Measurements from ENCODE around the gene KLF7. TPM values are rescaled to one million over a fixed set of nuclear protein-coding genes. Genes with fewer than 3 reads are reported as not detected.

Gene KLF7
- total and polyA plus RNA-seq, 4 donors, result 5.8 to 90.9 (median 40.4) TPM

- Histone ChIP-seq H3K4me1 (ENCODE audit: control insufficient read depth in 1 of 2, insufficient read depth in 2 of 2, low read length in 2 of 2) (no peaks in the 10 kb centered on the region), H3K4me3 (ENCODE audit: low read length in 2 of 2) (no peak overlapping the region), H3K9me3 (ENCODE audit: control insufficient read depth, low read length) (no peaks in the 10 kb centered on the region), H3K27ac (ENCODE audit: low read depth in 1 of 2, low read length in 2 of 2) (no peak overlapping the region), H3K36me3 (ENCODE audit: control insufficient read depth in 1 of 2, insufficient read depth in 2 of 2, low read length in 1 of 2) (no peaks in the 10 kb centered on the region), H3K27me3 (ENCODE audit: control insufficient read depth in 1 of 2, insufficient read depth in 2 of 2, low read length in 1 of 2) (no peaks in the 10 kb centered on the region)
- ATAC-seq (ENCODE audit: low FRiP score), result no peak
- no peak for DNase-seq
- intact Hi-C loops (cut with DNase I), result no loop called here
Measured at GRCh38 chr2:207180741-207181140, 15.0 kb upstream of the KLF7 start.

DNA sequence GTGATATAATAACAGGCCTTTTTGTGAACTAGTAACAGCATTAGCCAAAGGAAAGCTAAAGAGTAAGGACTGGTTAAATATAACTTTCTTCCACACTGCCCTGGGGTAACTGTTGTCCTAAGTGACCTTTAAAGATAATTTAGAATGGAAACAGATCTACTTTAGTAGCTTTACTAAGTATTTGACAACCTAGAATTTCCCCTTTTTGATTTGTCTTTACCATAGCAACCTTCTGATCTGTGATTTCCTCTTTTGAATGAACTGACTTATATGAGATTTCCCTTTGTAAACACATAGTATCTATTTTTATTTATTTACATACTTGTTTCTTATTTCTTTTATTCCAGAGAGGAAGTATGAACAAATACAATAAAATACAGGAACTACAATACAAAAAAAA is 10.5 kb upstream of the KLF7 start:
- Histone ChIP-seq H3K9me3 (ENCODE audit: control insufficient read depth, low read length) (no peaks in the 10 kb centered on the region), H3K27me3 (ENCODE audit: control insufficient read depth in 1 of 2, insufficient read depth in 2 of 2, low read length in 1 of 2) (no peaks in the 10 kb centered on the region), H3K36me3 (ENCODE audit: control insufficient read depth in 1 of 2, insufficient read depth in 2 of 2, low read length in 1 of 2) (no peaks in the 10 kb centered on the region), H3K4me1 (ENCODE audit: control insufficient read depth in 1 of 2, insufficient read depth in 2 of 2, low read length in 2 of 2) (no peaks in the 10 kb centered on the region), H3K4me3 (ENCODE audit: low read length in 2 of 2) (no peak overlapping the region), H3K27ac (ENCODE audit: low read depth in 1 of 2, low read length in 2 of 2) (no peak overlapping the region)
- intact Hi-C loops (cut with DNase I), result no loop called here
- ATAC-seq (ENCODE audit: low FRiP score) (no peak), DNase-seq (no peak)

DNA sequence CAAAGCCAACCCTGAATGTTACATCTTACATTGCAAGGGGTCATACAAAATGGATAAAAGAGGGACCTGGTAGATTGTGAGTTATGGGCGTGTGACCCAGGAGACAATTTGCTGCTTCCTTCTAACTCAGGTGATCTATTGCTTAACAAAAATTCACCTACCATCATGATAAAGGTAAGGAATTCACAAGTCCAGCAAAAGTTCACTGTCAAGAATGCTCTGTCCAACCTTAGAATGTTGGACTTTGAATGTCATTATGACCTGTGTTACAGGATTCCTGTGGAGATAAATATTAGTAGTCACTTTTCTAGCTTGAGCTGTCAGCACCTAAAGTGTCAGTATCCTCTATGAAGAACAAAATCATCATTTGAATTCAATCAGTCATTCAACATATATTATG is 7.9 kb upstream of the KLF7 start:
- WGBS, 2 donors, result 94 to 96% methylated on average over 1 of the region's 1 CpG
- H3K27me3 ChIP-seq (ENCODE audit: control insufficient read depth in 1 of 2, insufficient read depth in 2 of 2, low read length in 1 of 2), result no peaks in the 10 kb centered on the region
- H3K27ac ChIP-seq (ENCODE audit: low read depth in 1 of 2, low read length in 2 of 2), result no peak overlapping the region
- no peak overlapping the region for H3K4me3 ChIP-seq (ENCODE audit: low read length in 2 of 2)
- H3K9me3 ChIP-seq (ENCODE audit: control insufficient read depth, low read length), result no peaks in the 10 kb centered on the region
- H3K36me3 ChIP-seq (ENCODE audit: control insufficient read depth in 1 of 2, insufficient read depth in 2 of 2, low read length in 1 of 2), result no peaks in the 10 kb centered on the region
- no peaks in the 10 kb centered on the region for H3K4me1 ChIP-seq (ENCODE audit: control insufficient read depth in 1 of 2, insufficient read depth in 2 of 2, low read length in 2 of 2)
- no peak for DNase-seq
- intact Hi-C loops (cut with DNase I), result loop anchor here in 1 of 2 donors (2.0 kb wide), 1 partner anchor 13 kb away; no protein-coding TSS in a partner anchor
- no peak for ATAC-seq (ENCODE audit: low FRiP score)

GRCh38 chr2:207167099-207167923 is 1.6 kb upstream of the KLF7 start:
- no peak for DNase-seq

DNA sequence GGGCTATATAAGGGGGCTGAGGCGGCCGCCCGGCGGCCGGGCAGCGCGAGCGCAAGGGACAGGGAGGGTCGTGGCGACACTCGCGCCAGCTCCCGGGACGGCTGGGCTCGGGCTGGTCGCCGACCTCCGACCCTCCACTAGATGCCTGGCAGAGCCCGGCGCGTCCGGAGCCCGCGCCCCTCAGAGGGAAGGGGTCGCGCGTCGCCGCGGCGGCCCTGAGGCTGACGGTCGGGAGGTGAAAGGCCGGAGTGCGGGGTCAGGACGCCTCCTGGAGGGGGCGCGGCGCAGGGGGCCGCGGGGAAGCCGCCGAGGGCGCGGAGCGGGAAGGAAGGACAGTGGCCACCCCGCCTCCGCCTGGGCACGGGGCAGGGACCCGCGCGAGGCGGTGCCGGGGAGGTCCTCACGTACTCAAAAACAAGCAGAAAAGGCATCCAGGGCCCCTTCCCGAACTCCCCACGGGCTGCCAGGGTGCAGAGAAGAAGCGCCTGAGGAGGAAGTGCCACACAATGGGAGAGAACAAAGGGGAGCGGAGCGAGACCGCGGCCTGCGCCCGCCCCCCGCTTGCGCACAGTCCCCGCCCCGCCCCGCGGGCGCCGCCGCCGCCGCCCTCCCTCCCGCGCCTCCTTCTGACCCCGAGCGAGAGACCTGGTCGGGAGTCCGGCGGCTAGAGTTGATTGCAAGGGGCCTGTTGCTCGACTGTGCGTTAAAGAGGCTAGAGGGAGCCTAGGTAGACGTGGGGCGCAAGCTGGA is 776 bp upstream of the KLF7 start:
- H3K4me3 ChIP-seq (ENCODE audit: low read length in 2 of 2), result peak overlapping the region; percentile 71 to 79
- ATAC-seq (ENCODE audit: low FRiP score) (peak; percentile 83), DNase-seq (peak; percentile 85 to 93)
- peak overlapping the region; percentile 100 for H3K27ac ChIP-seq (ENCODE audit: low read depth in 1 of 2, low read length in 2 of 2)
- H3K36me3 ChIP-seq (ENCODE audit: control insufficient read depth in 1 of 2, insufficient read depth in 2 of 2, low read length in 1 of 2), result no peaks in the 10 kb centered on the region
- no peaks in the 10 kb centered on the region for H3K27me3 ChIP-seq (ENCODE audit: control insufficient read depth in 1 of 2, insufficient read depth in 2 of 2, low read length in 1 of 2)
- intact Hi-C loops (cut with DNase I), result loop anchor here (2.0 to 10.0 kb wide), 9 partner anchors 71 to 306 kb away; no protein-coding TSS in a partner anchor
- H3K4me1 ChIP-seq (ENCODE audit: control insufficient read depth in 1 of 2, insufficient read depth in 2 of 2, low read length in 2 of 2), result peaks cover under 1 to 1% of the 10 kb centered on the region in 2 donors
- WGBS, 2 donors, result 1% methylated on average over 72 to 86 of the region's 86 CpGs
- no peaks in the 10 kb centered on the region for H3K9me3 ChIP-seq (ENCODE audit: control insufficient read depth, low read length)

More at GRCh38 chr2:207167099-207167923, 1.6 kb upstream of the KLF7 start:
- Histone ChIP-seq H3K4me1 (ENCODE audit: control insufficient read depth in 1 of 2, insufficient read depth in 2 of 2, low read length in 2 of 2) (peaks cover 0 to 1% of the 10 kb centered on the region in 2 donors), H3K36me3 (ENCODE audit: control insufficient read depth in 1 of 2, insufficient read depth in 2 of 2, low read length in 1 of 2) (no peaks in the 10 kb centered on the region), H3K9me3 (ENCODE audit: control insufficient read depth, low read length) (no peaks in the 10 kb centered on the region), H3K27ac (ENCODE audit: low read depth in 1 of 2, low read length in 2 of 2) (peak overlapping the region; percentile 81 to 100), H3K27me3 (ENCODE audit: control insufficient read depth in 1 of 2, insufficient read depth in 2 of 2, low read length in 1 of 2) (no peaks in the 10 kb centered on the region), H3K4me3 (ENCODE audit: low read length in 2 of 2) (peak overlapping the region; percentile 49 to 79)
- intact Hi-C loops (cut with DNase I), result loop anchor here (2.0 to 10.0 kb wide), 9 partner anchors 70 to 305 kb away; no protein-coding TSS in a partner anchor
- no peak for ATAC-seq (ENCODE audit: low FRiP score)
- WGBS, 2 donors, result 27% methylated on average over 18 of the region's 18 CpGs

- Histone ChIP-seq H3K4me3 (ENCODE audit: low read length in 2 of 2) (peak overlapping the region; percentile 70), H3K27me3 (ENCODE audit: control insufficient read depth in 1 of 2, insufficient read depth in 2 of 2, low read length in 1 of 2) (no peaks in the 10 kb centered on the region), H3K36me3 (ENCODE audit: control insufficient read depth in 1 of 2, insufficient read depth in 2 of 2, low read length in 1 of 2) (no peaks in the 10 kb centered on the region), H3K27ac (ENCODE audit: low read depth in 1 of 2, low read length in 2 of 2) (peak overlapping the region in 1 of 2 donors; percentile 100), H3K4me1 (ENCODE audit: control insufficient read depth in 1 of 2, insufficient read depth in 2 of 2, low read length in 2 of 2) (peaks cover 1 to 5% of the 10 kb centered on the region in 2 donors), H3K9me3 (ENCODE audit: control insufficient read depth, low read length) (no peaks in the 10 kb centered on the region)
- WGBS, 2 donors, result 0 to 1% methylated on average over 20 of the region's 20 CpGs
- intact Hi-C loops (cut with DNase I), result loop anchor here (2.0 to 10.0 kb wide), 9 partner anchors 71 to 306 kb away; no protein-coding TSS in a partner anchor
- ATAC-seq (ENCODE audit: low FRiP score) (peak; percentile 95), DNase-seq (peak; percentile 99)
Measured at GRCh38 chr2:207166039-207166348, 246 bp upstream of the KLF7 start.

DNA sequence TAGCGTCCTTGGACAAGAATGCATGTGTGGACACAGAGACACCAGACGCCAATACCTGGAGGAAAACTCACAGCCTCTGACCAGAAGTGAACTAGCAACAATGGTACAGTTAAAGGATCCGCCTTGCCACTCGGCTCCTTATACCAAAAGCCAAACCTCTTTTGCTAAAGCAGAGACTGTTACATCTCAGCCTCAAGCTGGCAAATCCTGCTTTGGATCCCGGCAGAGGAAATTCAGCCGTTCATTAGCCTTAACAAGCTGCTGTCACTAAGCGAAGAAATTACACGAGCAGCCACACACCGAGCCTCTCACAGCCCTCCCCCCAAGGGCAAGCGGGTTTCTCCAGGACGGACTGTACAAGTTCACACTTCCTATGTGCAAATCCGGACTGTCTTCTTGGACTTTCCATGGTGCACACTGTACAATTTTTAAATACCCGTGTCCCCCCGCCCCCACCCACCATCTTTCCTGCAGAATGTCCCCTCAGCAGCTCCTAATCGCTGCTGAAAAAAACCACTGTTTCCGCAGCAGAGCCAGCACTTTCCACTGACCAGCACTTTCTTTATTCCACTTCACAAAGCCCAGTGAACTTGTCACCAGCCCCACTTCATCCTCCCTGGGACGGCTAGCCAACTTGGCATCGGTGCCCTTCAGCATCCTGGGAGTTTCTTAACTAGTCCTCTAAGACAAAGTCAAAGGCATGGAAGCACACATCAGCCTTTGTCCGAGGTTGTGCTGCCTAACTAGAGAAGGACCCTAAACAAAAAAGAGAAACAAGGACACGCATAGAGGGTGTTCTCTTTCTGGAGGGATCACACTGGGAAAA is 1.5 kb downstream of the KLF7 start:
- intact Hi-C loops (cut with DNase I), result loop anchor here (5.0 to 10.0 kb wide), 4 partner anchors 37 to 308 kb away; no protein-coding TSS in a partner anchor

GRCh38 chr2:207163756-207164005 is 2.1 kb downstream of the KLF7 start:
- 0% methylated on average over 2 of the region's 2 CpGs for WGBS, 2 donors
- Histone ChIP-seq H3K27me3 (ENCODE audit: control insufficient read depth in 1 of 2, insufficient read depth in 2 of 2, low read length in 1 of 2) (no peaks in the 10 kb centered on the region), H3K9me3 (ENCODE audit: control insufficient read depth, low read length) (no peaks in the 10 kb centered on the region), H3K4me1 (ENCODE audit: control insufficient read depth in 1 of 2, insufficient read depth in 2 of 2, low read length in 2 of 2) (peaks cover 6 to 17% of the 10 kb centered on the region in 2 donors), H3K36me3 (ENCODE audit: control insufficient read depth in 1 of 2, insufficient read depth in 2 of 2, low read length in 1 of 2) (no peaks in the 10 kb centered on the region), H3K4me3 (ENCODE audit: low read length in 2 of 2) (peak overlapping the region; percentile 70), H3K27ac (ENCODE audit: low read depth in 1 of 2, low read length in 2 of 2) (peak overlapping the region; percentile 61 to 96)
- intact Hi-C loops (cut with DNase I), result loop anchor here (5.0 to 10.0 kb wide), 4 partner anchors 36 to 309 kb away; no protein-coding TSS in a partner anchor
- ATAC-seq (ENCODE audit: low FRiP score), result no peak
- DNase-seq, result no peak

More for the DNA sequence above, 1.5 kb downstream of the KLF7 start:
- Histone ChIP-seq H3K9me3 (ENCODE audit: control insufficient read depth, low read length) (no peaks in the 10 kb centered on the region), H3K27me3 (ENCODE audit: control insufficient read depth in 1 of 2, insufficient read depth in 2 of 2, low read length in 1 of 2) (no peaks in the 10 kb centered on the region), H3K27ac (ENCODE audit: low read depth in 1 of 2, low read length in 2 of 2) (peak overlapping the region; percentile 61 to 96), H3K4me1 (ENCODE audit: control insufficient read depth in 1 of 2, insufficient read depth in 2 of 2, low read length in 2 of 2) (peaks cover 5 to 14% of the 10 kb centered on the region in 2 donors), H3K36me3 (ENCODE audit: control insufficient read depth in 1 of 2, insufficient read depth in 2 of 2, low read length in 1 of 2) (no peaks in the 10 kb centered on the region), H3K4me3 (ENCODE audit: low read length in 2 of 2) (peak overlapping the region; percentile 70)
- 0 to 1% methylated on average over 20 of the region's 20 CpGs for WGBS, 2 donors
- peak; percentile 76 to 87 for DNase-seq
- ATAC-seq (ENCODE audit: low FRiP score), result peak; percentile 14

All from aorta (tissue), 5 donors.